Measurements from ENCODE around the gene PLXND1.

DNA sequence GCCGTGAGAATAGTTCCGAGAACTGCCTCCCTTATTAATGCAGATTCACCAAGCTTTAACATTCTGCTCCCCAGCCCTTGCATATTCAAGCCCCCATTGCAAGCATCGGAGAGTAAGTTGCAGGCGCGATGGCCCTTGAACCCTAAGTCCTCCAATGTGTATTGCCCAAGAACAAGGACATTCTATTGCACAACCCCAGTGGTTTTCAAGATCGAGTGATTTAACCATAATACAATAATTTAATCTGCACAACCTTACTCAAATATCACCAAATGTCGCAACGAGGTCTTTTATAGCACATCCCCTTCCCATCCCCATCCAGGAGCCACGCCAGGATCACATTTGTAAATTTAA is 21.7 kb upstream of the PLXND1 start:
- no peak for TF ChIP-seq EP300 (IDR thresholded peaks at IDR 0.05)
- TF ChIP-seq, protein P1, sequence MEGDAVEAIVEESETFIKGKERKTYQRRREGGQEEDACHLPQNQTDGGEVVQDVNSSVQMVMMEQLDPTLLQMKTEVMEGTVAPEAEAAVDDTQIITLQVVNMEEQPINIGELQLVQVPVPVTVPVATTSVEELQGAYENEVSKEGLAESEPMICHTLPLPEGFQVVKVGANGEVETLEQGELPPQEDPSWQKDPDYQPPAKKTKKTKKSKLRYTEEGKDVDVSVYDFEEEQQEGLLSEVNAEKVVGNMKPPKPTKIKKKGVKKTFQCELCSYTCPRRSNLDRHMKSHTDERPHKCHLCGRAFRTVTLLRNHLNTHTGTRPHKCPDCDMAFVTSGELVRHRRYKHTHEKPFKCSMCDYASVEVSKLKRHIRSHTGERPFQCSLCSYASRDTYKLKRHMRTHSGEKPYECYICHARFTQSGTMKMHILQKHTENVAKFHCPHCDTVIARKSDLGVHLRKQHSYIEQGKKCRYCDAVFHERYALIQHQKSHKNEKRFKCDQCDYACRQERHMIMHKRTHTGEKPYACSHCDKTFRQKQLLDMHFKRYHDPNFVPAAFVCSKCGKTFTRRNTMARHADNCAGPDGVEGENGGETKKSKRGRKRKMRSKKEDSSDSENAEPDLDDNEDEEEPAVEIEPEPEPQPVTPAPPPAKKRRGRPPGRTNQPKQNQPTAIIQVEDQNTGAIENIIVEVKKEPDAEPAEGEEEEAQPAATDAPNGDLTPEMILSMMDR (IDR thresholded peaks at IDR 0.05): no peak
